H1 (cell line): ENCODE results near the gene NDUFS8. TPM values are rescaled to one million over a fixed set of nuclear protein-coding genes. Genes with fewer than 3 reads are reported as not detected.

Experiments used
- ATF3 ChIP-seq: IDR thresholded peaks from 2 replicates; pipeline ENCODE4 v1.6.1; 2011; ENCODE audit warnings: low read depth, mild to moderate bottlenecking, low read length; ENCODE audit not compliant: insufficient read depth
- CTBP2 ChIP-seq: IDR thresholded peaks from 2 replicates; pipeline ENCODE4 v1.7.0; 2011; ENCODE audit warnings: borderline replicate concordance, mild to moderate bottlenecking, moderate library complexity, mixed read lengths, low read length; ENCODE audit not compliant: insufficient read depth, insufficient read length
- GABPA ChIP-seq: IDR thresholded peaks from 2 replicates; pipeline ENCODE4 v1.6.1; 2011; ENCODE audit warnings: mild to moderate bottlenecking, low read length, moderate library complexity, borderline replicate concordance; ENCODE audit not compliant: insufficient read depth
- GTF2F1 ChIP-seq: IDR thresholded peaks from 2 replicates; pipeline ENCODE4 v1.6.1; 2012; ENCODE audit warnings: low read depth, low read length, improper control_type of control experiment, borderline replicate concordance
- KDM4A ChIP-seq: IDR thresholded peaks from one replicate; pipeline ENCODE4 v1.7.1; 2012; ENCODE audit warnings: low read depth, mild to moderate bottlenecking, moderate library complexity, low read length, inconsistent platforms; ENCODE audit not compliant: severe bottlenecking
- POLR2A ChIP-seq, 2 experiments: IDR thresholded peaks; 1 replicate in 1 of 2; 2 replicates in 1 of 2; pipeline ENCODE4 v1.6.1; 2011; ENCODE audit warnings: low read depth in 2 of 2, low read length in 2 of 2, mild to moderate bottlenecking in 2 of 2; ENCODE audit errors: control extremely low read depth in 1 of 2
- SIRT6 ChIP-seq: IDR thresholded peaks from one replicate; pipeline ENCODE4 v1.7.1; 2012; ENCODE audit warnings: low read length, inconsistent platforms
- SIX5 ChIP-seq: IDR thresholded peaks from 2 replicates; pipeline ENCODE4 v1.6.1; 2011; ENCODE audit warnings: mild to moderate bottlenecking, low read depth, low read length
- polyA plus RNA-seq, 7 experiments: library from polyadenylated mRNA; depleted of rRNA in 3 of 7; stranded (reverse) in 5 of 7; unstranded in 2 of 7; fragments of >200 nt in 5 of 7; fragments of 200-250 nt in 2 of 7; gene quantifications; 1 replicate in 5 of 7; 2 replicates in 1 of 7; 4 replicates in 1 of 7; pipeline versions ENCODE4 v1.2.1 to v1.2.3, GENCODE V29; 2011 to 2013; ENCODE audit warnings: missing spikeins in 2 of 7, mixed read lengths in 2 of 7
- total RNA-seq: library from RNA; stranded (reverse); fragmentation: NEBNext Ultra II Directional; extraction: Animal tissue kit (Norgen Biotek cat#: 25700); gene quantifications from 2 replicates; pipeline ENCODE4 v1.2.1, GENCODE V29; 2021
- TF ChIP-seq, protein P1 (sequence below): IDR thresholded peaks from 2 replicates; pipeline ENCODE4 v1.6.1; 2012; ENCODE audit warnings: inconsistent platforms
- TF ChIP-seq, protein P2 (sequence below): IDR thresholded peaks from 2 replicates; pipeline ENCODE4 v1.6.1; 2011; ENCODE audit warnings: low read length, improper control_type of control experiment

NDUFS8 gene
- total and polyA plus RNA-seq, 2 of the 8 experiments (the other 6 are each of a cell fraction or from before 2014, with no cell fraction given), result 182 to 291 TPM

- TF ChIP-seq, protein P1, sequence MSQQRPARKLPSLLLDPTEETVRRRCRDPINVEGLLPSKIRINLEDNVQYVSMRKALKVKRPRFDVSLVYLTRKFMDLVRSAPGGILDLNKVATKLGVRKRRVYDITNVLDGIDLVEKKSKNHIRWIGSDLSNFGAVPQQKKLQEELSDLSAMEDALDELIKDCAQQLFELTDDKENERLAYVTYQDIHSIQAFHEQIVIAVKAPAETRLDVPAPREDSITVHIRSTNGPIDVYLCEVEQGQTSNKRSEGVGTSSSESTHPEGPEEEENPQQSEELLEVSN, result peak; percentile 93
- TF ChIP-seq GTF2F1 (no peak), SIX5 (no peak), GABPA (no peak), KDM4A (peak; percentile 85), CTBP2 (no peak), POLR2A (IDR thresholded peaks at IDR 0.05; ENCODE audit: control extremely low read depth in 1 of 2, low read depth in 2 of 2, low read length in 2 of 2) (0 out of 3 replicates have a peak, but pooled peaks of 1 of the 2 experiments have one; percentile 17), SIRT6 (no peak), ATF3 (peak; percentile 74)
- TF ChIP-seq, protein P2, sequence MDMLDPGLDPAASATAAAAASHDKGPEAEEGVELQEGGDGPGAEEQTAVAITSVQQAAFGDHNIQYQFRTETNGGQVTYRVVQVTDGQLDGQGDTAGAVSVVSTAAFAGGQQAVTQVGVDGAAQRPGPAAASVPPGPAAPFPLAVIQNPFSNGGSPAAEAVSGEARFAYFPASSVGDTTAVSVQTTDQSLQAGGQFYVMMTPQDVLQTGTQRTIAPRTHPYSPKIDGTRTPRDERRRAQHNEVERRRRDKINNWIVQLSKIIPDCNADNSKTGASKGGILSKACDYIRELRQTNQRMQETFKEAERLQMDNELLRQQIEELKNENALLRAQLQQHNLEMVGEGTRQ, result peak; percentile 89
Measured at GRCh38 chr11:67996622-67997474, 33.6 kb upstream of the NDUFS8 start (continued).
